ENCODE results near the gene TMEFF2. TPM values are rescaled to one million over a fixed set of nuclear protein-coding genes. Genes with fewer than 3 reads are reported as not detected.

Gene TMEFF2
- total and polyA plus RNA-seq, 2 of the 8 experiments (the other 6 are each of a cell fraction or from before 2014, with no cell fraction given): 0.91 to 3.7 TPM

DNA sequence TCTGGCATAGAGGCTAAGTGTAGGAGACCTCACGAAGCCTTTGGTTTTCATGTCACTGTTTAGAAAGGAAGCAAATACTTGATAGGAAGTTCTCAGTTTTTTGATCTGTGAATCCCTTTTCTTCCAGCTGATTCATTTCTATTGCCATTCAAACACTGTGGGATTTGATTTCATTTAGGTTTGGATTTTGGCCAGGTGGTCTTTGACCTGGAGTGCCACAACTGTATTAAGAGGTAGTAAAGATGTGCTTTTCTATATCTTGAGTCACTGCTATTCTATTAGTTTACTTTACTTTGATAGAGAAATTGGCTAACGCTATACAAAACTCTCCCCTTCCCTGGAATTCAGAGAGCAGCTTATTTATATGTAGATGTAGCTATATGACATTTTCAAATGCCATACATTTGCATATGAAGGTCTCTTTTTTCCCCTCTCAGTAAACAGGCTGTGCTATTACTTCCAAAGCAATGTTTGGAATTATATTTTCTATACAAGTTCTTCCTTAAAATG lies 215.5 kb downstream of the TMEFF2 start (continued):
- no peak for TF ChIP-seq GTF2F1 (IDR thresholded peaks at IDR 0.05; ENCODE audit: borderline replicate concordance, low read depth, low read length)
- no peak for TF ChIP-seq YY1 (IDR thresholded peaks at IDR 0.05; ENCODE audit: low read depth, low read length)
- no peak for TF ChIP-seq SIN3A (conservative IDR thresholded peaks at IDR 0.05 in 1 of 2, IDR thresholded peaks at IDR 0.05 in 1 of 2; ENCODE audit: low read depth in 1 of 2, low read length in 2 of 2)
- TF ChIP-seq EZH2 (IDR thresholded peaks at IDR 0.05; ENCODE audit: low read depth, low read length, severe bottlenecking): no peak
- TF ChIP-seq SIRT6 (IDR thresholded peaks at IDR 0.05; ENCODE audit: low read length): no peak
- no peak for TF ChIP-seq BRCA1 (IDR thresholded peaks at IDR 0.05; ENCODE audit: low read depth, low read length)
- TF ChIP-seq CBX5 (IDR thresholded peaks at IDR 0.05; ENCODE audit: low read depth, low read length): no peak
- no peak for TF ChIP-seq SRF (IDR thresholded peaks at IDR 0.05; ENCODE audit: low read depth, low read length)
- no peak for TF ChIP-seq RXRA (IDR thresholded peaks at IDR 0.05; ENCODE audit: insufficient read depth, low read depth, low read length)

Data from H1 (cell line).